Stimulated activated CD4-positive, alpha-beta T cell treated with anti-CD3 and anti-CD28 coated beads, Interleukin-1b, Interleukin-23, amount 100 ng/mL, for 4 hours (primary cell): ENCODE results near the gene PLPPR5.
"Not testable (repeated sequence)": the region's sequence is repeated elsewhere in the genome, so short reads cannot be mapped to it uniquely, and the experiment has no call there.

Experiments used
- DNase-seq, 2 donors: peaks; one replicate each; pipeline ENCODE4 v3.0.0-alpha.2; 2020; ENCODE audit warnings: low read depth in 2 of 2

PLPPR5 gene, protein sequence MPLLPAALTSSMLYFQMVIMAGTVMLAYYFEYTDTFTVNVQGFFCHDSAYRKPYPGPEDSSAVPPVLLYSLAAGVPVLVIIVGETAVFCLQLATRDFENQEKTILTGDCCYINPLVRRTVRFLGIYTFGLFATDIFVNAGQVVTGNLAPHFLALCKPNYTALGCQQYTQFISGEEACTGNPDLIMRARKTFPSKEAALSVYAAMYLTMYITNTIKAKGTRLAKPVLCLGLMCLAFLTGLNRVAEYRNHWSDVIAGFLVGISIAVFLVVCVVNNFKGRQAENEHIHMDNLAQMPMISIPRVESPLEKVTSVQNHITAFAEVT

DNA sequence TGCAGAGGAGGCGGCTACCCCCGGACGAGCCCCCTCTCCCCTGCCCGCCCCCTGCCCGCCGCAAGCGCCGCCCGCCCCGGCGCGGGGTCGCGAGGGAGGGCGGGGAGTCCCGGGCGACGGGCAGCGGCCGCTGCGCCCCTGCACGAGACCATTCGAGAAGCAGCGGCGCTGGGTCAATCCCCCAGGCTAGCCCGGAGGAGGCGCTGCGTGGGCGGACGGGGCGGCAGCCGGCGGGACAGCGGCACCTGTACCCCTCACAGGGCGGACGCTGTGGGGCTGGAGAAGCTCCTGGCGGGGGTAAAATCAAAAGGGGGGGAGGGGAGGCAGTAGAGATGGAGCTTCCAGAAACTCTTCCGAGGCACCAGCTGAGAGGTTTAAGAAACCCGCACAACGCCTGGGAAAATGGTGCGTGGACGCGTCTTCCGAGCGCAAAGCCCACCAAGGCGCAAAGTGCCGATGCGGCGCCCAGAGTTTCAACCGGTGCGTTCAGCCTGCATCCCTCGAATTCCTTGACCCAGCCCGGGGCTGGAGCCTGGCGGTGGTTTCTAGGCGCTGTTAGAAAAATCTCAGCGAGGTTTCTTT lies at the start of gene PLPPR5:
Gene PLPPR5, minus strand, starts transcription at position 1 of the 582 bp plus-strand sequence. CDS start 190 bp downstream, outside the sequence.
- peak; percentile 4 to 8 for DNase-seq

DNA sequence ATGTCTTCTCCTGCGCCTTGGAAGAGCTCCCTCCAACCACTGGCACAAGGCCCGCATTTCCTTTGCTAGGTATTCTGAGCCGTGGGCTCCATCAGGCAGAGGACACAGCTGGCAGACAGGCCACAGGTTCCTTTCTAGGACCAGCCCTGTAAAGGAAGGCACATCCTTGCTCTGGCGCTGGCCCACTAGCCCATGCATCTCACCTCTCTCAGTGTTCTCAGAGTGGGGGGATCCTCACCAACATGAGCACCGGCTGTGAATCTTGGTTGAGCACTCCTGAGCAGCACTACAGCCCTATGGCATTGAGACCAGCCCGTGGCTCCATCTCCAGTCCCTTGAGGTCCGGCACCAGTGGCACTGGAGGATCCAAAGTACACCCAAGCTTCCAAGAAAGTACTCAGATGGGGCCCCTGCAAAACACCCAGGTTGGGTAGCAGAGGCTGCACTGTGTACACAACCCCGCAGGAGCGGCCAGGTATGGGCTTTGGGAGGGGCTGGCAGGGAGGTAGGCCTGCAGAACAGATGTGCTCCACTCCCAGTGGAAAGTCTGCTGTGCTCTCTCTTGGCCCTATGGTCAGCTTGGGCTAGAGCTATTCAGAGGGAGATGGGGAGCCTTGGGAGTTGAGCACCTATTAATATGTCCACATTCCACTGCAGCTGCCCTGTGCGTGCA lies 47.1 kb upstream of the PLPPR5 start:
- no peak for DNase-seq

- DNase-seq: no peak
These were observed 45.1 kb upstream of the PLPPR5 start for GRCh38 chr1:99049745-99050144.

- not testable (repeated sequence) for DNase-seq
These were observed 32.1 kb upstream of the PLPPR5 start for GRCh38 chr1:99036746-99037145.

DNA sequence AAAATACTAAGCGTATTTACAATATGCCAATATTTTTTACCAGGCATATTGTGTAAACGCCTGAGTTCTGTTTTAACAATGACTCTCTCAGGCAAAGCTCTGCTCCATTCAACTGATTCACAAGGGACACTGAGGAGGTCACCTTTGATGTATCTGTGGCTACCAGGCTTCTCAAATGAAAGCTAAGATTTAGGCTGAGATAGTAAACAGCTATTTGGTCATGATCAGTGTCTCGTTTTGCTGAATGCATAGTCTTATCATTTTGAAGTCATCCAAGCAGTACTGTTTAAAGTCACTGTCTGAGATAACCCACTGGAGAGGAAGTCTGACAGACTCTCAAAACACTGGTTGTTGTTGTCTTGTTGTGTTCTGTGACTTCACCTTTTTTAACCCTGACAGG lies 13.7 kb upstream of the PLPPR5 start:
- no peak for DNase-seq

- DNase-seq: no peak
These were observed 13.0 kb upstream of the PLPPR5 start for GRCh38 chr1:99017655-99018054.

DNA sequence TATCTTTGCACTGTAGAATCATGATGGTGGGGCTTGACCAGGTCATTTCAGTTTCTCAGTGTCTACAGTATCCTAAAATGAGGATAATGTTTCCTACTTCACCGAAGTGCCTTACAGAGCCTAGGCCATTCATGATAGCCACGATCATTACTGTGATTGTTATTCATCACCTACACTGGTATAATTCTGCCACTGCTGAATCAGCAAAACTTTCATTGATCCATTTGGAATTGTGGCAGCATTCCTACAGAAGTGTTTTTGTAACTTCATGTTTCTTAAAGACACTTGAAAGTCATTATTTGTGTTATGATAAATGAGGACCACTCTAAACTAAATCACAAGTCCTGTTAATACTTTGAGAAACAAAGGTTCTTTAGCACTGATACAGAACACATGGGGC lies 6.0 kb upstream of the PLPPR5 start:
- DNase-seq: no peak

DNA sequence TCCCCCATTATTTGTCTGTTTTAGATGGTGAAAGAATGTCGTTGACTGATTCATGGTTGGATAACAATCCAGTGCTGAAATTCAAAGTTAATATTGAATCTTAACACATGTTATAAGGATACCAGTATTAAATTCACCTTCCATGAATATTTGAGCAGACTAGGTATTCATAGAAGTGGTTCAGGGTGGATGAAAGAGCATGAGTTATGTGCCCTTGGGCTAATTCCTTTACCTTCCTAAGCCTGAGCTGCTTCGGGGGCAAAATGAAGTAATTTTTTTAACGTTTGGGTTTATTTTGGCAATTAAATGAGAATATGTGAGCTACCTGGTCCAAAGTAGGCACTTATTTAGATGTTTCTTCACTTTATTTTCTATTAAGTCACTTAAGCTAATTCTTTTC lies 2.7 kb upstream of the PLPPR5 start:
- no peak for DNase-seq

- DNase-seq: no peak
These were observed 879 bp upstream of the PLPPR5 start for GRCh38 chr1:99005537-99005942.

DNA sequence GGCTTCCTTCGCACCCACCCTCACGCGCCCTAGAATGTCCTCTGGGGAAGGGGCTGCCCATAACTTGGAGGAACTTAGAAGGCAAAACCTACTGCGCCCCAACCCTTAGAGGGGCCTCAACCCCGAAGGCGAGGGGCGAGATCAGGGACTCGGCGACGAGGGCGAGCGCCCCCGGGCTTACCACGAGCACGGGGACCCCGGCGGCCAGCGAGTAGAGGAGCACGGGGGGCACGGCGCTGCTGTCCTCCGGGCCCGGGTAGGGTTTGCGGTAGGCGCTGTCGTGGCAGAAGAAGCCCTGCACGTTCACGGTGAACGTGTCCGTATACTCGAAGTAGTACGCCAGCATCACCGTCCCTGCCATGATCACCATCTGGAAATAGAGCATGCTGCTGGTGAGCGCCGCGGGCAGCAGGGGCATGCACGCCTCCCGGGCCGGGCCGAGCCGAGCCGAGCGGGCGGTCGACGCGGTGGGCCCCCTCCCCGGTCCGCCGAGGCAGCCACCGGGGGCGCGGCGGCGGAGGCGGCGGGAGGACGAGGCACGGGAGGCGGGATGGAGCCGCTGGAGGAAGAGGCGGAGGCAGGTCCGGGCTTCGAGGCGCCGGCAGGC lies 304 bp downstream of the PLPPR5 start:
- DNase-seq: peak in 1 of 2 donors; percentile 17

GRCh38 chr1:99003581-99004253 lies 944 bp downstream of the PLPPR5 start:
- DNase-seq: no peak

DNA sequence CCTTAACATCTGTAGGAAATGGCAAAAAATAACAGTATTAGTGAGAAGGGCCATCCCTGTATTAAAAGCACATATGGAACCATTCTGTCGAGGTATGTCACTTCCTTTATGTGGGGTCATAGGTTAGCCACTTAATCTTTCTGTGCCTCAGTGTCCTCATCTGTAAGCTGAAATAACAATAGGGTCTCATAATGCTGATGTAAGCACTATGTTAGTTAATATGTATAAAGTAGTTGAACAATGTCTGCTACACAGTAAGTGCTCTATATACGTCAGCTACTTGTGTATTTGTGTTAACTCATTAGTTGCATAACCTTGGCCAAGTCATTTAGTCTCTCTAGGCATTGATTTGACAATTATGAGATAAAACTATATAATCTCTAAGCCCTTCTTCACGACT lies 11.8 kb downstream of the PLPPR5 start:
- no peak for DNase-seq

GRCh38 chr1:98991127-98992012 lies 13.3 kb downstream of the PLPPR5 start:
- DNase-seq: no peak

- no peak for DNase-seq
These were observed 15.1 kb downstream of the PLPPR5 start for GRCh38 chr1:98989556-98989907.

GRCh38 chr1:98988904-98989555 lies 15.6 kb downstream of the PLPPR5 start:
- no peak for DNase-seq

GRCh38 chr1:98985687-98986086 lies 19.0 kb downstream of the PLPPR5 start:
- DNase-seq: no peak

DNA sequence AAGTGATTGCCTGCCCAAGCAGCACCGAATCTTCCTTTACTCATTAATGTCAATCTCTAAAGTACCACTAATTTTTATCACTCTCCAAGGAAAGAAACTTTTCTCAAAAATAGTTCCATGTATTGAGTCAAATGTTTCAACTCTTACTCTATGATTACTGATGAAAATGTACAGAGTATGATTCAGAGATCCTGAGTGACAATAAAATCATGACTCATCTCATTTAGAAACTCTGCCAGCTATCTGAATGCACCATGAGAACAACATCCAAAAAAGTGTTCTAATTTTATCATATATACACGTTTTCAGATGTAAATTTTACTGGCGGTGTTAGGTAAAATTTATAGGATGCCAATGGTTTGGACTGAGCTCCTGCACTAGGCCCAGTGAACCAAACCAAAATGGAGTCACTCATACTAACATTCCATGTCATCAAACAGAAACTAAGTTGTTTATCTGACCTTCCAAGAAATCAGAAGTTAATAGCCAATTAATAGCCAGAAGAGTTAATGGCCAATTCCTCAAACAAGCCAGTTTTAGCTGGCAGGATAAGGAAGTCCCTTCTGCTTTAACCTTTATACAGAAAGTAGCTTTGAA lies 22.6 kb downstream of the PLPPR5 start:
- no peak for DNase-seq

- DNase-seq: no peak
These were observed 25.2 kb downstream of the PLPPR5 start for GRCh38 chr1:98979463-98979862.

DNA sequence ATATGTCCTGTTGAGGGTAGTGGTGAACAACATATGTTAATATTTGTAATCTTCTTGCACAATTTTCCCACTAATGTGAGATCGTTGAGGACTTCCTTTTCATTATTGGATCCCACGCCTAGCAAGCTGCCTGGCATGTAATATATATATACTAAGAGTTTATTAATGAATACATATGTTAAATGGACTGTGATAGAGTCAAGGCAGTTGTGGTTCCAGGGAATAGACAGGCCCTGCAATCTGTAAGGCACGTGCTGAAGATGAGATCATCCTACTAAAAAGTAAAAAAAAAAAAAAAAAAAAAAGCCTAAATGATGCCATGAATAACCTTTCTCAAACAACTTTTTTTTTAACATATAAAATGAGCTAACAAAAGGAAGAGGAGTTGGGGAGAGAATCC lies 28.9 kb downstream of the PLPPR5 start:
- DNase-seq: no peak

DNA sequence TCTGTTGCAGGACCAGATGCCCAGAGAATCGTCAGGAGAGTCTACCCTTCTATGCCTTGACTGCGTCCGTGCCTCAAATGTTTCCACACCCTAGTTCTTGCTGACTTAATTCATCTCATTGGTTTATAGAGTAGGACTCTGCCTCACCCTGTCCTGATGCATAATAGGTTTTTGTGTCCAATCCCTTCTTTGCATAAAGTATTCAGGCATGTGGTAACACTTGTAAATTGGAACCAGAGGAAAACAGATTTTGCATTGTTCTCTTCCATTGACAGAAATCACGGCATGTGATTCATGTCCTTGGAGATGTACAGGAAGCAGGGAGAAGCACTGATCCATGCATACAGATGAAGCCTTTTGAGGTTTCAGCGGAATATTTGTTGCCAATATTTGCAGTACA lies 29.5 kb downstream of the PLPPR5 start:
- DNase-seq: no peak
